ENCODE results near the gene ENPP4.
"Not testable (repeated sequence)": the region's sequence is repeated elsewhere in the genome, so short reads cannot be mapped to it uniquely, and the experiment has no call there.

ENPP4 gene

GRCh38 chr6:46129629-46130511 lies at the start of gene ENPP4:
TSS of gene ENPP4 (plus strand) at chr6:46129989. CDS start at chr6:46139584, 9,595 bp downstream.
- in situ Hi-C loops (cut with MboI; ENCODE audit: low sequenced_read_pairs), result no loop called here

GRCh38 chr6:46080111-46080510 lies 49.7 kb upstream of the ENPP4 start:
- in situ Hi-C loops (cut with MboI; ENCODE audit: low sequenced_read_pairs), result no loop called here

GRCh38 chr6:46085688-46086087 lies 44.1 kb upstream of the ENPP4 start:
- in situ Hi-C loops (cut with MboI; ENCODE audit: low sequenced_read_pairs), result not testable (repeated sequence)

GRCh38 chr6:46090115-46091079 lies 39.4 kb upstream of the ENPP4 start:
- in situ Hi-C loops (cut with MboI; ENCODE audit: low sequenced_read_pairs), result no loop called here

- in situ Hi-C loops (cut with MboI; ENCODE audit: low sequenced_read_pairs), result no loop called here
These were observed 38.7 kb upstream of the ENPP4 start for GRCh38 chr6:46091080-46091478.

- in situ Hi-C loops (cut with MboI; ENCODE audit: low sequenced_read_pairs), result no loop called here
These were observed 34.5 kb upstream of the ENPP4 start for GRCh38 chr6:46095251-46095650.

GRCh38 chr6:46097366-46097765 lies 32.4 kb upstream of the ENPP4 start:
- in situ Hi-C loops (cut with MboI; ENCODE audit: low sequenced_read_pairs), result no loop called here

GRCh38 chr6:46098678-46099077 lies 31.1 kb upstream of the ENPP4 start:
- in situ Hi-C loops (cut with MboI; ENCODE audit: low sequenced_read_pairs), result no loop called here

- in situ Hi-C loops (cut with MboI; ENCODE audit: low sequenced_read_pairs), result no loop called here
These were observed 29.8 kb upstream of the ENPP4 start for GRCh38 chr6:46099952-46100351.

- in situ Hi-C loops (cut with MboI; ENCODE audit: low sequenced_read_pairs), result no loop called here
These were observed 27.7 kb upstream of the ENPP4 start for GRCh38 chr6:46102123-46102522.

- in situ Hi-C loops (cut with MboI; ENCODE audit: low sequenced_read_pairs), result no loop called here
These were observed 26.2 kb upstream of the ENPP4 start for GRCh38 chr6:46103441-46104115.

GRCh38 chr6:46104209-46104608 lies 25.6 kb upstream of the ENPP4 start:
- in situ Hi-C loops (cut with MboI; ENCODE audit: low sequenced_read_pairs), result no loop called here

GRCh38 chr6:46105568-46105967 lies 24.2 kb upstream of the ENPP4 start:
- in situ Hi-C loops (cut with MboI; ENCODE audit: low sequenced_read_pairs), result no loop called here

- in situ Hi-C loops (cut with MboI; ENCODE audit: low sequenced_read_pairs), result no loop called here
These were observed 16.4 kb upstream of the ENPP4 start for GRCh38 chr6:46113370-46113769.

- in situ Hi-C loops (cut with MboI; ENCODE audit: low sequenced_read_pairs), result no loop called here
These were observed 14.2 kb upstream of the ENPP4 start for GRCh38 chr6:46115634-46116033.

- in situ Hi-C loops (cut with MboI; ENCODE audit: low sequenced_read_pairs), result no loop called here
These were observed 13.5 kb upstream of the ENPP4 start for GRCh38 chr6:46116289-46116688.

GRCh38 chr6:46118157-46118556 lies 11.6 kb upstream of the ENPP4 start:
- in situ Hi-C loops (cut with MboI; ENCODE audit: low sequenced_read_pairs), result no loop called here

GRCh38 chr6:46118836-46119235 lies 11.0 kb upstream of the ENPP4 start:
- in situ Hi-C loops (cut with MboI; ENCODE audit: low sequenced_read_pairs), result no loop called here

- in situ Hi-C loops (cut with MboI; ENCODE audit: low sequenced_read_pairs), result not testable (repeated sequence)
These were observed 10.1 kb upstream of the ENPP4 start for GRCh38 chr6:46119679-46120078.

- in situ Hi-C loops (cut with MboI; ENCODE audit: low sequenced_read_pairs), result no loop called here
These were observed 1.3 kb upstream of the ENPP4 start for GRCh38 chr6:46128476-46128875.

GRCh38 chr6:46129291-46129628 lies 529 bp upstream of the ENPP4 start:
- in situ Hi-C loops (cut with MboI; ENCODE audit: low sequenced_read_pairs), result no loop called here
